Transverse colon (tissue), 4 donors: ENCODE measurements around the gene PMAIP1. TPM values are rescaled to one million over a fixed set of nuclear protein-coding genes. Genes with fewer than 3 reads are reported as not detected.

Source experiments
- DNase-seq: peaks from one replicate; pipeline ENCODE4 v3.0.0-alpha.2; 2019
- H3K27ac ChIP-seq, 4 donors: fragments of 200-600 bp; sonication (generic); 2 replicates each; pipeline ENCODE4 v1.5.1; 2016 to 2018; ENCODE audit warnings: inconsistent platforms in 4 of 4
- H3K27me3 ChIP-seq: fragments of 200-600 bp; sonication (generic); 2 replicates; pipeline ENCODE4 v1.5.1; 2017; ENCODE audit warnings: inconsistent platforms
- H3K36me3 ChIP-seq, 4 donors: fragments of 200-600 bp; sonication (generic); 2 replicates each; pipeline ENCODE4 v1.5.1; 2017 to 2019; ENCODE audit warnings: inconsistent platforms in 4 of 4
- H3K4me1 ChIP-seq, 4 donors: fragments of 200-600 bp; sonication (generic); 2 replicates each; pipeline ENCODE4 v1.5.1; 2017 to 2020; ENCODE audit warnings: inconsistent platforms in 4 of 4
- H3K4me3 ChIP-seq, 4 donors: fragments of 200-600 bp; sonication (generic); 1 replicate in 1 of 4; 2 replicates in 3 of 4; pipeline versions ENCODE4 v1.5.1 to v1.6.1; 2017 to 2019; ENCODE audit warnings: inconsistent platforms in 4 of 4
- H3K9me3 ChIP-seq, 2 donors: fragments of 200-600 bp; sonication (generic); 2 replicates each; pipeline ENCODE4 v1.5.1; 2017 to 2019; ENCODE audit warnings: inconsistent platforms in 2 of 2
- CTCF ChIP-seq, 5 experiments: fragments of 200-600 bp in 3 of 5; fragments of 450-650 bp in 2 of 5; sonication (generic) in 3 of 5; IDR thresholded peaks; 1 replicate in 2 of 5; 2 replicates in 3 of 5; pipeline ENCODE4 v1.5.1; 2016 to 2017; ENCODE audit warnings: antibody characterized with exemption in 5 of 5, inconsistent platforms in 3 of 5, mild to moderate bottlenecking in 2 of 5, moderate library complexity in 1 of 5
- EP300 ChIP-seq: sonication (generic); formaldehyde crosslinking; IDR thresholded peaks from one replicate; pipeline ENCODE4 v1.6.1; 2017; ENCODE audit warnings: antibody characterized with exemption, low read depth
- POLR2A ChIP-seq: fragments of 450-650 bp; IDR thresholded peaks from one replicate; pipeline ENCODE4 v1.6.1; 2016; ENCODE audit warnings: antibody characterized with exemption, mild to moderate bottlenecking, moderate library complexity
- POLR2AphosphoS5 ChIP-seq, 3 donors: sonication (generic); formaldehyde crosslinking; IDR thresholded peaks; one replicate each; pipeline ENCODE4 v1.6.1; 2016; ENCODE audit warnings: antibody characterized with exemption in 3 of 3
- WGBS, 2 donors: methylation state at CpG; one replicate each; pipeline ENCODE4 v1.1.5; 2018; ENCODE audit warnings: low coverage in 1 of 2; 5-methylcytosine and 5-hydroxymethylcytosine counted together
- in situ Hi-C, 4 donors: fragments of 200-750 bp; cut with MboI; loops; one replicate each; pipeline versions ENCODE4 v1.15.0 to v1.15.1; 2017; ENCODE audit warnings: low sequenced_read_pairs in 3 of 4, low pct_ligation_motif_present in 1 of 4, low pct_unique_long_range_greater_than_20kb in 1 of 4
- intact Hi-C: fragments of 100-400 bp; cut with DNase I; formaldehyde crosslinking; loops from one replicate; pipeline ENCODE4 v1.15.1; 2023; ENCODE audit warnings: low total_unique reads
- total RNA-seq, 4 donors: library from RNA; depleted of rRNA; stranded (reverse); fragments of >200 nt; gene quantifications; one replicate each; pipeline ENCODE4 v1.1.0, GENCODE V29; 2016

Gene PMAIP1
- total RNA-seq, 4 donors from 2014 or later, result 0.82 to 66.5 (median 3.5) TPM; not detected in 1

GRCh38 chr18:59921384-59921891 is 21.6 kb downstream of the PMAIP1 start:
- Histone ChIP-seq H3K4me1 (peaks cover 0 to 4% (median 0%) of the 10 kb centered on the region in 4 donors), H3K9me3 (no peaks in the 10 kb centered on the region), H3K4me3 (no peak overlapping the region), H3K36me3 (no peaks in the 10 kb centered on the region), H3K27me3 (no peaks in the 10 kb centered on the region), H3K27ac (no peak overlapping the region)
- in situ Hi-C loops, result no loop called here
- TF ChIP-seq EP300 (no peak), CTCF (IDR thresholded peaks at IDR 0.05) (no peak), POLR2AphosphoS5 (IDR thresholded peaks at IDR 0.05) (no peak), POLR2A (no peak)
- 62 to 82% methylated on average over 1 to 2 of the region's 2 CpGs for WGBS, 2 donors
- DNase-seq, result no peak
- intact Hi-C loops, result no loop called here

GRCh38 chr18:59923539-59924196 is 23.9 kb downstream of the PMAIP1 start:
- TF ChIP-seq POLR2A (no peak), POLR2AphosphoS5 (IDR thresholded peaks at IDR 0.05) (no peak), EP300 (no peak), CTCF (IDR thresholded peaks at IDR 0.05) (no peak)
- no peak overlapping the region for H3K4me3 ChIP-seq
- no peaks in the 10 kb centered on the region for H3K27me3 ChIP-seq
- H3K4me1 ChIP-seq, result peaks cover 0 to 1% (median 0%) of the 10 kb centered on the region in 4 donors
- H3K9me3 ChIP-seq, result no peaks in the 10 kb centered on the region
- DNase-seq, result no peak
- intact Hi-C loops, result no loop called here
- WGBS, 2 donors, result 88 to 92% methylated on average over 4 to 6 of the region's 6 CpGs
- H3K36me3 ChIP-seq, result no peaks in the 10 kb centered on the region
- in situ Hi-C loops, result no loop called here
- H3K27ac ChIP-seq, result no peak overlapping the region

- Histone ChIP-seq H3K4me3 (no peak overlapping the region), H3K27ac (no peak overlapping the region), H3K36me3 (no peaks in the 10 kb centered on the region), H3K4me1 (no peaks in the 10 kb centered on the region), H3K27me3 (no peaks in the 10 kb centered on the region), H3K9me3 (no peaks in the 10 kb centered on the region)
- in situ Hi-C loops, result no loop called here
- DNase-seq, result no peak
- TF ChIP-seq CTCF (IDR thresholded peaks at IDR 0.05) (no peak), POLR2A (no peak), POLR2AphosphoS5 (IDR thresholded peaks at IDR 0.05) (no peak), EP300 (no peak)
- intact Hi-C loops, result no loop called here
- WGBS, 2 donors, result 70 to 99% methylated on average over 5 of the region's 5 CpGs
Observed at GRCh38 chr18:59926131-59926530, 26.3 kb downstream of the PMAIP1 start.

GRCh38 chr18:59927246-59927825 is 27.5 kb downstream of the PMAIP1 start:
- Histone ChIP-seq H3K4me3 (no peak overlapping the region), H3K27me3 (no peaks in the 10 kb centered on the region), H3K36me3 (no peaks in the 10 kb centered on the region), H3K27ac (no peak overlapping the region), H3K4me1 (no peaks in the 10 kb centered on the region), H3K9me3 (no peaks in the 10 kb centered on the region)
- no peak for DNase-seq
- in situ Hi-C loops (no loop called here), intact Hi-C loops (no loop called here)
- WGBS, 2 donors, result 33 to 62% methylated on average over 4 to 5 of the region's 5 CpGs
- TF ChIP-seq POLR2AphosphoS5 (IDR thresholded peaks at IDR 0.05) (no peak), CTCF (IDR thresholded peaks at IDR 0.05) (no peak), EP300 (no peak), POLR2A (no peak)
